ENCODE results near the gene APOL1. TPM values are rescaled to one million over a fixed set of nuclear protein-coding genes. Genes with fewer than 3 reads are reported as not detected.

APOL1 gene
- total RNA-seq, 1 experiment from 2014 or later, result 0.12 TPM

- no peaks in the 10 kb centered on the region for H3K36me3 ChIP-seq
- no peak overlapping the region for H3K27ac ChIP-seq
- H3K27me3 ChIP-seq, result no peaks in the 10 kb centered on the region
- no peak overlapping the region for H3K4me3 ChIP-seq
- no peaks in the 10 kb centered on the region for H3K4me1 ChIP-seq
- H3K9me3 ChIP-seq (replicated peaks), result peaks cover 4% of the 10 kb centered on the region; the same call in 1 of the 2 replicates
- DNase-seq, result no peak
Observed at GRCh38 chr22:36233796-36234195, 19.1 kb upstream of the APOL1 start.

GRCh38 chr22:36234213-36234612 is 18.7 kb upstream of the APOL1 start:
- Histone ChIP-seq H3K4me1 (no peaks in the 10 kb centered on the region), H3K27ac (no peak overlapping the region), H3K4me3 (no peak overlapping the region), H3K27me3 (no peaks in the 10 kb centered on the region), H3K9me3 (replicated peaks) (peaks cover 4% of the 10 kb centered on the region; the same call in 1 of the 2 replicates), H3K36me3 (no peaks in the 10 kb centered on the region)
- DNase-seq, result no peak

GRCh38 chr22:36234919-36235318 is 18.0 kb upstream of the APOL1 start:
- H3K27ac ChIP-seq, result no peak overlapping the region
- H3K36me3 ChIP-seq, result no peaks in the 10 kb centered on the region
- no peaks in the 10 kb centered on the region; the same call in 1 of the 2 replicates for H3K4me1 ChIP-seq
- H3K27me3 ChIP-seq, result no peaks in the 10 kb centered on the region
- H3K9me3 ChIP-seq (replicated peaks), result peaks cover 4% of the 10 kb centered on the region; the same call in 1 of the 2 replicates
- DNase-seq, result no peak
- H3K4me3 ChIP-seq, result no peak overlapping the region

- DNase-seq, result no peak
- H3K4me3 ChIP-seq, result no peak overlapping the region
- no peak overlapping the region for H3K27ac ChIP-seq
- H3K36me3 ChIP-seq, result no peaks in the 10 kb centered on the region
- H3K9me3 ChIP-seq (replicated peaks), result peaks cover 4% of the 10 kb centered on the region; the same call in 1 of the 2 replicates
- no peaks in the 10 kb centered on the region for H3K27me3 ChIP-seq
- no peaks in the 10 kb centered on the region; the same call in 1 of the 2 replicates for H3K4me1 ChIP-seq
Observed at GRCh38 chr22:36235585-36235984, 17.3 kb upstream of the APOL1 start.

- no peak for DNase-seq
- Histone ChIP-seq H3K36me3 (no peaks in the 10 kb centered on the region), H3K27ac (no peak overlapping the region), H3K4me3 (no peak overlapping the region), H3K27me3 (no peaks in the 10 kb centered on the region), H3K9me3 (replicated peaks) (peaks cover 4% of the 10 kb centered on the region; the same call in 1 of the 2 replicates), H3K4me1 (no peaks in the 10 kb centered on the region; the same call in 1 of the 2 replicates)
Observed at GRCh38 chr22:36236388-36237319, 16.3 kb upstream of the APOL1 start.

- Histone ChIP-seq H3K27me3 (no peaks in the 10 kb centered on the region), H3K4me3 (no peak overlapping the region), H3K27ac (no peak overlapping the region), H3K4me1 (no peaks in the 10 kb centered on the region; the same call in 1 of the 2 replicates), H3K36me3 (no peaks in the 10 kb centered on the region), H3K9me3 (replicated peaks) (peaks cover 4% of the 10 kb centered on the region; the same call in 1 of the 2 replicates)
- DNase-seq, result no peak
Observed at GRCh38 chr22:36237462-36238372, 15.2 kb upstream of the APOL1 start.

- peak in 1 of 2 experiments; percentile 10 for DNase-seq
- no peak overlapping the region for H3K27ac ChIP-seq
- peaks cover 4% of the 10 kb centered on the region; the same call in 1 of the 2 replicates for H3K9me3 ChIP-seq (replicated peaks)
- H3K4me1 ChIP-seq, result no peaks in the 10 kb centered on the region; the same call in 1 of the 2 replicates
- H3K36me3 ChIP-seq, result no peaks in the 10 kb centered on the region
- peak overlapping the region; percentile 43 for H3K4me3 ChIP-seq
- no peaks in the 10 kb centered on the region for H3K27me3 ChIP-seq
Observed at GRCh38 chr22:36238373-36239149, 14.4 kb upstream of the APOL1 start.

GRCh38 chr22:36239150-36239400 is 13.9 kb upstream of the APOL1 start:
- no peak for DNase-seq
- Histone ChIP-seq H3K4me3 (peak overlapping the region; percentile 43), H3K27ac (no peak overlapping the region), H3K36me3 (no peaks in the 10 kb centered on the region), H3K4me1 (no peaks in the 10 kb centered on the region; the same call in 1 of the 2 replicates), H3K27me3 (no peaks in the 10 kb centered on the region), H3K9me3 (replicated peaks) (peaks cover 4% of the 10 kb centered on the region; the same call in 1 of the 2 replicates)

GRCh38 chr22:36239401-36240171 is 13.3 kb upstream of the APOL1 start, which contains the start of gene APOL2:
Gene APOL2 (minus strand): TSS chr22:36239527. CDS start chr22:36233162, 6,365 bp downstream.
- Histone ChIP-seq H3K4me1 (peaks cover 2% of the 10 kb centered on the region), H3K9me3 (replicated peaks) (peaks cover 4% of the 10 kb centered on the region; the same call in 1 of the 2 replicates), H3K27me3 (no peaks in the 10 kb centered on the region), H3K36me3 (no peaks in the 10 kb centered on the region), H3K4me3 (peak within 1 kb of the TSS; percentile 43), H3K27ac (no peak within 1 kb of the TSS)
- DNase-seq, result peak; percentile 73 to 78

GRCh38 chr22:36243986-36244385 is 8.9 kb upstream of the APOL1 start:
- H3K27ac ChIP-seq, result no peak overlapping the region
- no peak for DNase-seq
- no peak overlapping the region for H3K4me3 ChIP-seq
- no peaks in the 10 kb centered on the region for H3K27me3 ChIP-seq
- peaks cover 9% of the 10 kb centered on the region for H3K4me1 ChIP-seq
- no peaks in the 10 kb centered on the region for H3K36me3 ChIP-seq
- H3K9me3 ChIP-seq (replicated peaks), result no peaks in the 10 kb centered on the region

- peak in 1 of 2 experiments; percentile 38 for DNase-seq
- no peaks in the 10 kb centered on the region for H3K36me3 ChIP-seq
- no peak overlapping the region for H3K27ac ChIP-seq
- H3K9me3 ChIP-seq (replicated peaks), result no peaks in the 10 kb centered on the region
- H3K4me3 ChIP-seq, result no peak overlapping the region
- H3K4me1 ChIP-seq, result peaks cover 9% of the 10 kb centered on the region
- H3K27me3 ChIP-seq, result no peaks in the 10 kb centered on the region
Observed at GRCh38 chr22:36244522-36245391, 8.2 kb upstream of the APOL1 start.

- Histone ChIP-seq H3K4me1 (peaks cover 9% of the 10 kb centered on the region), H3K27me3 (no peaks in the 10 kb centered on the region)
- no peak for DNase-seq
Observed at GRCh38 chr22:36245805-36246356, 7.1 kb upstream of the APOL1 start.

More at GRCh38 chr22:36245805-36246356, 7.1 kb upstream of the APOL1 start:
- H3K9me3 ChIP-seq (replicated peaks), result no peaks in the 10 kb centered on the region
- no peak overlapping the region for H3K27ac ChIP-seq
- H3K36me3 ChIP-seq, result no peaks in the 10 kb centered on the region
- H3K4me3 ChIP-seq, result no peak overlapping the region
